Measurements from ENCODE around the gene LSAMP. TPM values are rescaled to one million over a fixed set of nuclear protein-coding genes. Genes with fewer than 3 reads are reported as not detected.

The LSAMP gene
- total and polyA plus RNA-seq, 7 donors: 0.23 to 47.1 (median 22.9) TPM

DNA sequence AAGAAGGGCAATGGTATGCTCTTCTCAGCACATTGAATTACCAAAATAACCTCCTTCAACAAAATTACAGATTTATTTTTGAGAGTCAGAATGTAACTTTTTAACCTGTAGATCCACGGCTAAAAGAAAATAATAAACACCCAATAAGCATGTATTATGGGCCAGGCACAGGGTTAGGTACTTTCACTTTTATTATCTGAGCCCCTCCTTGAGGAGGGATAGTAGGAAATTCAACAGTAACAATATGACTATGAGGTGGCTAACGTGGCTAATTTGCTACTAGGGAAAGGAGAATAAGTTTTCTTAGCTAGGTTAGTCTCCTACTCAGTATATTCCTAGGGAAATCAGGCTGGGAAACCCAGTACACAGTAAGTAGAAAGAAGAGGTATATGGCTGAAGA lies 515.1 kb downstream of the LSAMP start:
- WGBS, 2 donors: 30 to 62% methylated on average over 2 of the region's 2 CpGs
- intact Hi-C loops (cut with DNase I): no loop called here
- TF ChIP-seq POLR2AphosphoS5 (IDR thresholded peaks at IDR 0.05): no peak
- TF ChIP-seq POLR2A (IDR thresholded peaks at IDR 0.05): no peak
- no peak for TF ChIP-seq EP300 (IDR thresholded peaks at IDR 0.05)
- TF ChIP-seq, protein P1, sequence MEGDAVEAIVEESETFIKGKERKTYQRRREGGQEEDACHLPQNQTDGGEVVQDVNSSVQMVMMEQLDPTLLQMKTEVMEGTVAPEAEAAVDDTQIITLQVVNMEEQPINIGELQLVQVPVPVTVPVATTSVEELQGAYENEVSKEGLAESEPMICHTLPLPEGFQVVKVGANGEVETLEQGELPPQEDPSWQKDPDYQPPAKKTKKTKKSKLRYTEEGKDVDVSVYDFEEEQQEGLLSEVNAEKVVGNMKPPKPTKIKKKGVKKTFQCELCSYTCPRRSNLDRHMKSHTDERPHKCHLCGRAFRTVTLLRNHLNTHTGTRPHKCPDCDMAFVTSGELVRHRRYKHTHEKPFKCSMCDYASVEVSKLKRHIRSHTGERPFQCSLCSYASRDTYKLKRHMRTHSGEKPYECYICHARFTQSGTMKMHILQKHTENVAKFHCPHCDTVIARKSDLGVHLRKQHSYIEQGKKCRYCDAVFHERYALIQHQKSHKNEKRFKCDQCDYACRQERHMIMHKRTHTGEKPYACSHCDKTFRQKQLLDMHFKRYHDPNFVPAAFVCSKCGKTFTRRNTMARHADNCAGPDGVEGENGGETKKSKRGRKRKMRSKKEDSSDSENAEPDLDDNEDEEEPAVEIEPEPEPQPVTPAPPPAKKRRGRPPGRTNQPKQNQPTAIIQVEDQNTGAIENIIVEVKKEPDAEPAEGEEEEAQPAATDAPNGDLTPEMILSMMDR (IDR thresholded peaks at IDR 0.05): no peak
- H3K27ac ChIP-seq: no peak overlapping the region
- H3K36me3 ChIP-seq: no peaks in the 10 kb centered on the region
- no peak overlapping the region for H3K4me3 ChIP-seq
- H3K27me3 ChIP-seq: no peaks in the 10 kb centered on the region
- no peaks in the 10 kb centered on the region for H3K4me1 ChIP-seq
- DNase-seq: no peak
- H3K9me3 ChIP-seq: no peaks in the 10 kb centered on the region

DNA sequence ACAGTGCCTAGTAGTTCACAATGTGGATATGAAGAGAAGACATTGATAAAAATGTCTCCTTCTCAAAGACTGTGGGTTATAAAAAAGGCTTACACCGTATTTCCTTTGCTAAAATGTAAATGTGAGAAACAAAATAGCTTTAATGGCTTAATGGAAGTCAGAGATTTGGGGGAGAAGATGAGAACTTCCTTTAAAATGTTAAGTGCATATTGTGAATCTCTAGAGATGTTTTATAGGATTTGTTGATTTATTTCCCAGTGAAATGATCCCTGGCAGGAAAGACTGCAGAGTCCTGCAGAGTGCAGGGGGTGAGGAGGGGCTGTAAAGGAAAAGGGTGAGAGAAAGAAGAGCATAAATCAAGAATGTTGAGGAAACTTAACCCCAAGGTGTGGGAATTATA lies 516.9 kb downstream of the LSAMP start:
- WGBS, 2 donors: 51 to 58% methylated on average over 1 of the region's 1 CpG

DNA sequence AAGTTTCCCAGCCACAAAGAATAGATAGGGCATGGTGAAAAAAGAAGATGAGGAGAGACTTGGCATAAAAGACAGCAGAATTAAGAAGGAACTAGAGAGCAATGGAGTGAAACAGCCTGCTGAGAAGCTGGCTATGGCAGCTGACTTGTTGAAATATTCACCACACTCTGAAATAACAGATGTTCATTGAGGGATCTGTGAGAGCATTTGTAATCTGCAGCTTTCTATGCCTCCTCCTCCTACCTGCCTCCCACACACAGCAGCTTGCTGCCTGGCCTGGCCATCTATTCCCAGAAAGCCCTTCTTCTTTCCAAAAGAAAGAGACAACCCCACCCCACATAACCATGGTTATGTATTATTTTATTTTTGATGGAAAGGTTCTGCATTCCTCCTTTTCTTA lies 518.1 kb downstream of the LSAMP start:
- H3K36me3 ChIP-seq: no peaks in the 10 kb centered on the region
- H3K4me3 ChIP-seq: no peak overlapping the region
- no peak for DNase-seq
- peaks cover 0 to 9% (median 3%) of the 10 kb centered on the region in 4 donors for H3K4me1 ChIP-seq
- TF ChIP-seq, protein P1 (IDR thresholded peaks at IDR 0.05): no peak
- TF ChIP-seq POLR2A (IDR thresholded peaks at IDR 0.05) (no peak), EP300 (IDR thresholded peaks at IDR 0.05) (no peak)
- H3K27ac ChIP-seq: no peak overlapping the region
- intact Hi-C loops (cut with DNase I): no loop called here
- H3K27me3 ChIP-seq: no peaks in the 10 kb centered on the region
- H3K9me3 ChIP-seq: no peaks in the 10 kb centered on the region

More for the DNA sequence above, 516.9 kb downstream of the LSAMP start:
- no peak for DNase-seq
- Histone ChIP-seq H3K27me3 (no peaks in the 10 kb centered on the region), H3K9me3 (no peaks in the 10 kb centered on the region), H3K4me1 (no peaks in the 10 kb centered on the region), H3K27ac (no peak overlapping the region), H3K36me3 (no peaks in the 10 kb centered on the region), H3K4me3 (no peak overlapping the region)
- TF ChIP-seq EP300 (IDR thresholded peaks at IDR 0.05): no peak
- TF ChIP-seq POLR2A (IDR thresholded peaks at IDR 0.05): no peak
- no peak for TF ChIP-seq POLR2AphosphoS5 (IDR thresholded peaks at IDR 0.05)
- TF ChIP-seq, protein P1 (IDR thresholded peaks at IDR 0.05): no peak
- intact Hi-C loops (cut with DNase I): no loop called here

DNA sequence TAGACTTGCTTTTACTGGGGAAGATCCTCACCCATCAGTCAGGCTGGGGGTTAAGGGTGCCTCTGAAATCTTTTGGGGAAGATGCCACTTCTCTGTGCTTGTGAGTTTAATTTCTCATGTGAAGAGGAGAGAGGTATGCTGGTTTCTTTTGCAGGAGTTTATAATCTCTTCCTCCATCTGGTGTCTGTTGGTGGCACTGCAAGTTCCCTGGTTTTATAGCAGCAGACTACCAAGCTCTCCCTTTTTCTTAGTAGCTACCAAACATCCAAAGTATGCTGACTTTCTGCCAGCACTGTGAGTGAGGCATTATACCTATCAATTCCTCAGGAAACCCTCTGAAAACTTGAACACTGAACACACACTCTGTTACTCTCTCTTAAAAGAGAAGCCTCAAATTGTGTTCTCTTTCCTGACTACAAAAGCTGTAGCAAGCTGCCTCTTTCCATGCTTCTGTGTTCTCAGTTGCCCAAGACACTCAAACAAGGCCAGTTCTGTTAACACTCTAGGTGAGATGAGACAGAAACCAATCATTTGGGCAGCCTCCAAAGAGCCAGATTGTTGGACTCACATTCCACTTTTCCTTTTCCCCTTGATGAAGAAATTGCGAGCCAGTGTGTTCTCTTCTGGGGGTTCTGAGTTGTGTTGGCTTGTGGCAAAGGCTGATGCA lies 522.5 kb downstream of the LSAMP start:
- no peak for TF ChIP-seq POLR2A (IDR thresholded peaks at IDR 0.05)
- TF ChIP-seq, protein P1 (IDR thresholded peaks at IDR 0.05): peak in 2 of 4 experiments; percentile 30 to 42
- Histone ChIP-seq H3K4me3 (no peak overlapping the region), H3K27ac (peak overlapping the region in 1 of 4 donors; percentile 23), H3K36me3 (no peaks in the 10 kb centered on the region), H3K27me3 (no peaks in the 10 kb centered on the region), H3K9me3 (no peaks in the 10 kb centered on the region), H3K4me1 (peaks cover 0 to 9% (median 3%) of the 10 kb centered on the region in 4 donors)
- 93 to 95% methylated on average over 1 of the region's 1 CpG for WGBS, 2 donors
- intact Hi-C loops (cut with DNase I): no loop called here
- DNase-seq: no peak

DNA sequence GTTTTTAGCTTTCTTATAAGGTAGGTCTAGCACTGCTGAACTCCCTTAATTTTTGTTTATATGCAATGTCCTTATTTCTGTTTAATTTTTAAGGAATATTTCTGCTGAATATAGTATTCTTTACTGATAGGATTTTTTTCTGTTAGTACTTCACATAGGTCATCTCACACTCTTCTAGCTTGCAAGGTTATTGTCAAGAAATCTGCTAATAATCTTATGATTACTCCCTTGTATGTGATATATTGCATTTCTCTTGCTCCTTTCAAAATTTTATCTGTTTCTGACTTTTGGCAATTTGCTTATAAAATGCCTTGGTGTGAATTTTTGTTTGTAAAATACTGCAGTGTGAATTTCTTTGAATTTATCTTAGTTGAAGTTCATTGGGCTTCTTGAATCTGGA lies 523.6 kb downstream of the LSAMP start:
- no peak for DNase-seq
- H3K9me3 ChIP-seq: no peaks in the 10 kb centered on the region
- no peak overlapping the region for H3K4me3 ChIP-seq
- no peaks in the 10 kb centered on the region for H3K27me3 ChIP-seq
- H3K27ac ChIP-seq: no peak overlapping the region
- no peaks in the 10 kb centered on the region for H3K36me3 ChIP-seq
- intact Hi-C loops (cut with DNase I): no loop called here
- peaks cover 0 to 9% (median 3%) of the 10 kb centered on the region in 4 donors for H3K4me1 ChIP-seq
- TF ChIP-seq POLR2AphosphoS5 (IDR thresholded peaks at IDR 0.05) (no peak), EP300 (IDR thresholded peaks at IDR 0.05) (no peak)

All from sigmoid colon (tissue), 7 donors.